PC-9 (cell line): Measurements from ENCODE around the gene CEP170B.

Source experiments
- CTCF ChIP-seq: fragments of 200-600 bp; sonication (generic); conservative IDR thresholded peaks from 2 replicates; pipeline ENCODE4 v1.6.1; 2017; ENCODE audit warnings: mixed run types, antibody characterized with exemption, mild to moderate bottlenecking, moderate library complexity
- EZH2 ChIP-seq: fragments of 200-600 bp; sonication (generic); IDR thresholded peaks from 2 replicates; pipeline ENCODE4 v1.8.0; 2017; ENCODE audit warnings: antibody characterized with exemption, low read depth

DNA sequence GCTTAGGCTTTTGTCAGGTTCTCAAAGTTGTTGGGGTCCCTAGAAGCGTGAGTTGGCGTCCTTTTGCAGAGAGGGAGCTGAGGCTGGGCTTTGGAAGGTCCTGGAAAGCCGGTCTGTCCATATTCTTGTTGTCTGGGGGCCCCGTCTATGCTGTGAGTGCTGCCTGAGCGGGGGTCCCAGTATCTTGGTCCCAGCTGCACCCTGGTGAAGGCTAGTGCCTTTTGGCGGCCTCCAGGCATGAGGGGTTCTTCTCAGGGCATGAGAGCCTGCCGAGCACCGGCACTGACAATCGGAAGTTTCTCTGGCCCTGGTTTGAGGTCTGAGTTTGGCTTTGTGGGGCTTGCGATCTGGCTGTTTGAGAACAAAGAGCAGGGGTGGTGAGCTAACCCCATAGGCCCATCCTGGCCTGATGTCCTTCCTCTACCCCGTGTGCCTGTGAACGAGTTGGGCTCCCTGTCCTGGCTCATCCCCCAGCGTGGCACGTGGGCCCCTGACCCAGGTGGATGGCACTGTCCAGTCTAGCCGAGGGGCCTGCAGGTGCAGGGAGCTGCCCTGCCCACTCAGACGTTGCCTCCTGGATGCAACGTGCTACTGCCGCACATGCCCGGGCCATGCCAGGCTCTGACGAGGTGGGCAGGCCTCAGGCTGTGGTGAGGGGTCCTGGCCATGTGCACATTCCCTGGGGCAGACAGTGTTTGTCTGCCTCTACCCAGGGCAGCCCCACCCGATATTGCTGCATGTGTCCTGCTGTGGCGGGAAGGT, 3.9 kb downstream of the CEP170B start:
- TF ChIP-seq CTCF: no peak
- TF ChIP-seq EZH2: no peak
